HT-29 (cell line): ENCODE measurements around the gene FAM13A. TPM values are rescaled to one million over a fixed set of nuclear protein-coding genes. Genes with fewer than 3 reads are reported as not detected.

ENCODE experiments used
- small RNA-seq: library from RNA; depleted of rRNA; stranded (forward); fragments of <200 nt; gene quantifications from one replicate; pipeline ENCODE3, GENCODE V24; 2014
- total RNA-seq: library from RNA; depleted of rRNA; stranded (reverse); fragments of >200 nt; shearing (Covaris generic); gene quantifications from 2 replicates; pipeline ENCODE4 v1.2.3, GENCODE V29; 2014; rRNA removed

Gene FAM13A
- total RNA-seq, 1 experiment from 2014 or later, result 6.6 TPM

Small RNA genes within 50 kb of the gene (small RNA-seq; reads per million reads assigned to genes)
- gene RF02115, result not detected
- gene RNU6-33P, result not detected

Other genes starting within 250 kb of the FAM13A start
- 4.8 and 7.2 TPM in 2 replicates for gene TIGD2, start 54.3 kb upstream of the FAM13A start, total RNA-seq